GM18502 (cell line): Measurements from ENCODE around the gene NDUFS2.
"Not testable (repeated sequence)": the region's sequence is repeated elsewhere in the genome, so short reads cannot be mapped to it uniquely, and the experiment has no call there.

Source experiments
- ATAC-seq: cut with Tn5 transposase; IDR thresholded peaks from one replicate; pipeline ENCODE4 v1.9.1; 2021; ENCODE audit warnings: mild to moderate bottlenecking; ENCODE audit not compliant: unreplicated experiment, poor library complexity

NDUFS2 gene

DNA sequence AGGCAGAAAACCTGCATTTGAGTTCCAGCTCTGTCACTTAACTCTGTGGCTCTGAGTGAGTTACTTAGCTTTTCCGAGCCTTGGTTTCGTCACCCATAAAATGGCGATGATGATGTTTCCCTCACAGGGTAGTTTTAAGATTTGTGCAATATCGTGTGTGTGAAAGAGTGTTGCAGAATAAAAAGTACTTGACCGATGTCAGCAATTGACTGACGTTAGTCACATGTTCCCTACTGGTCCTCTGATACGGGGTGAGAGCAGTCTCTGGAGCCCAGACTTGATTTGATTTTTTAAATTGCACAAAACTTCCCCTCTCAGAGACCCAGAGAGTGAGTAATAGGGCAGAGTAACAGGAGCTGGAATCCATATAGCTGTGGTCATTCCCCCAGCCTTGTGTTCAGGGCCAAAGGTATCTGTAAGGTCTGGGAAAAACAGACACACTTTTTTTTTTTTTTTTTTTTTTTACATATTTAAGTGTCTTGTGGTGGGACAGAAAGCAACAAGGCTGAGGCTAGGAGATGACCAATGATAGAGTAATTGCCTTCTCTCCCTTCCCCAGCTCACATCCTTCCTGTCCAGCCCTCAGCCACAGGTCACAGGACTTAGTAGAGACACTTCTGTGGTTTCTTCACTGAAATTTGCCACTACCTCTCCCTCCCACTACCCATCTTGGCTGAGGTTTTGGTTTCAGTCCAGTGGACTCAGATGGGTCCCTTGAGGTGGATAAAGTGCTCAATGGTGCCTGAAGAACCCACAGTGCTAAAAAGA lies 15.0 kb downstream of the NDUFS2 start:
- peak; percentile 78 for ATAC-seq

DNA sequence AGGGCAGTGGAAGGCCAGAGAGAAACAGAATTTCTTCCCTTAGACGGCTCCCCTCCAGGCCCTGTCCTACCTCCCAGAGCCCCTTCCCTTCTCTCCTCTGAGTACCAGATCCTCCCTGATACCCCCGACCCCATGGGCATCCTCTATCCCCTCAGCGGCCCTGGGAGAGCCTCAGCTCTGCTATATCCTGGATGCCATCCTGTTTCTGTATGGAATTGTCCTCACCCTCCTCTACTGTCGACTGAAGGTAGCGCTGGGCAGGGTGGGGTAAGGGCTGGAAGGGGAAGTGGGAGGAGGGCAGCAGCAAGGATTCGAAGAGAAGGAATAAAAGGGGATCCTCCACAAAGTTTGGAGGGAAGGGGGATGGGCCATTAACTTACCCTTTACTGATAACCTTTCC lies 15.7 kb downstream of the NDUFS2 start:
- ATAC-seq, result no peak

DNA sequence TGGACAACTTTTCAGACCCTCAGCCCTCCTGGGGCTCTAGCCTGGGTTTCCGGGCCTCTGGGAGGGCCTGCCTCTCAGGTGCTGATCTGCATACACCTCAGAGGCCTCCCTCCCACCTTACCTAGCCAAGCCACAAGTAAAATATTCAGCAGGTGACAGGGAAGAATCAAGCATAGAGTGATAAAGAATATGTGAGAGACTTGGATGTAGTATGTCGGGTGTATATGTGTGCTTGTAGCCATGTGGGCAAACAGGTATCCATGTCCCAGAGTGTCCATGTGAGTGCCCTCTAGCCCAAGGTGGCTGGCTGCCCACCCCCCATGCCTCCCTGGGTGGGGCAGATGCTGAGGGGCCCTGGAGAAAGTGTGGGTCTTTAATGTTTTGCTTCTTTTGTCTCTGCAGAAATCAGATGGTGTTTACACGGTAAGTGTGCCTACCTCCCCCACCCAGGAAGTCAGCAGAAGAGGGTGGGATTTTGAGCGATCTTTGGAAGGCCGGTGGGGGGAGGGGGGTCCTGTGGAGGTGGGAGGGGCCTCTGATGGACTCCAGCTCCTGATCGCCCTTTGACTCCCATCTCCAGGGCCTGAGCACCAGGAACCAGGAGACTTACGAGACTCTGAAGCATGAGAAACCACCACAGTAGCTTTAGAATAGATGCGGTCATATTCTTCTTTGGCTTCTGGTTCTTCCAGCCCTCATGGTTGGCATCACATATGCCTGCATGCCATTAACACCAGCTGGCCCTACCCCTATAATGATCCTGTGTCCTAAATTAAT lies 16.3 kb downstream of the NDUFS2 start:
- ATAC-seq, result no peak

DNA sequence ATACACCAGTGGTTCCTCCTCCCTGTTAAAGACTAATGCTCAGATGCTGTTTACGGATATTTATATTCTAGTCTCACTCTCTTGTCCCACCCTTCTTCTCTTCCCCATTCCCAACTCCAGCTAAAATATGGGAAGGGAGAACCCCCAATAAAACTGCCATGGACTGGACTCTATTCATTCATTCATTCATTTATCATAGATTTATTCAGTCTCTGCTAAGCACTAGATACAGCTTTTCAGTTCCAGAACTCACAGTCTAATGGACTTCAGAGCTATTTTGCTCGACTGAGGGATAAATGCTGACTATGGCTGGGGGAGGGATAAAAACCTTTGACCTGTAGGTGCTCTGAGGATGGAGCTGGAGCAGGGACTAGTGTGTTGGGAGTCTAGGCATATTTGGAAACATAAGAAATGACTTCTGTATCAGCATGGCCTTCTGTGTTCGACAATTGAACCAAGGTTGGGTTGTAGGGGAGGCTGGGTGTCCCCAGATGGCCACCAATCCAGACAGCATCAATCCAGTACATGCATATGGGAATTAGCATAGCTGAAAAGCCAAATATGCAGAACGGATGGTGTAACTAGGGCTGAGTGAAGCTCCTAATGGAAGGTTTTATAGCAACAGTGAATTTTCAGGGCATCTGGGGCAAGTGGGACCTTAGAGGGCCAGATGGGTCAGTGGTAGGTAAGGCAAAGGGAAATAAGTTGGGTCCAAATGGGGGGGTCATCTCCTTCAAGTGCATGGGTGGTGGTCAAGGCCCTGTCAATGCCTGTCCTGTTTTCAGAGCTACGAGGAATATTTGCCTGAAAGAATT lies 17.1 kb downstream of the NDUFS2 start:
- ATAC-seq, result no peak

DNA sequence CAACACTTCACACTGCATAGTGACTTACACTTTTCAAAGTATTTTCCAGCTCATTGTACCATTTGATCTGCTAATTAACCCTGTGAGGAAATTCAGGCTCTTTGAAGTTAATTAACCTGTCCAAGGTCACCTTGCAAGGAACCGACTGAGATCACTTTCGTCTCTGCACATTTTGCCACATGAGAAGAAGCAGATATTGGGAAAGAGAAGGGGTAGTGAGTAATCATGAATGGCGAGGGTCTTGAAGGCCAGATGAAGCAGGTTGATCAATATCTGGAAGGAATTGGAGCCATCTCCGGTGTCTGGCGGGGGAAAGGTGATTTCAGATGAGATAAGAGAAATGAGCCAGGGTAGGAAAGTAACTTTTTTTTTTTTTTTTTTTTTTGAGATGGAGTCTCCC lies 17.8 kb downstream of the NDUFS2 start:
- no peak for ATAC-seq

DNA sequence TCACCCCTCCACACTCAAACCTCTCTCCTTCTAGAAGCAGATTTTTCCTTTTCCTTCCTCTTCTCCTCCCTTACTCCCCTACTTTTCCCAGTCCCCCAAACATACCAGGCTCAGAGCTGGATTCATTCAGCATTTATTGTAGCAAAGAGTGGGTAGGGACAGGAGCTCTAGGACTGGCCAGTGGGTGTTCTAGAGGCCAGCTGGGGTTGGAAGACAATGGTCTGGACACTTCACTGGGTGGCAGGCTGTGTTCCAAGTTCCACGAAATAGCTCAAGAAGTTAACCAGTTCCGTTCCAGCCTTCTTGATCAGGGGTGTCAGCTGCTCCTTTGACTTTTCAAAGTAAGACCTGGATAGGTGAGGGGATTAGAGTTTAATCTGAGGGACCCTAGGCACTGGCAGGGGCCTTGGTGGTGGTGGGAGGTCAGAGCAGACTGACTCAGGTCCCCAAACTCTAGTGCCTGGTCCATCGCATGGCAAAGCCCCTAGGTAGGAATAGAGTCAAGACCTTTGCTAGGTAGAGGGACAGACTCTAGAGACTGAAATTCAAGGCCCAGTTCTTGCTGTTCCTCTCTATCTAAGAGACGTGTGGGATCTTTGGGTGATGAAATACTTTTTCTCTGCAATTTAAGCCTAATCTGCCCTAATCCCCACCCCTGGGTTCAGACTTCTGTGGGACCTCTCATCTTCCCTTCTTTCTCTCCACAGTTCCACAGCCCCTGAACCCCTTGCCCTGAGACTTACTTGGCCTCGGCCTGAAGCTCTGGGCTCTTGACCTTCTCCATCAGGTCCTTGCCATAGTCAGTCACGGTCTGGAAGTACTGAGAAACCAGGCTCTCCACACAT lies 20.2 kb downstream of the NDUFS2 start:
- no peak for ATAC-seq

DNA sequence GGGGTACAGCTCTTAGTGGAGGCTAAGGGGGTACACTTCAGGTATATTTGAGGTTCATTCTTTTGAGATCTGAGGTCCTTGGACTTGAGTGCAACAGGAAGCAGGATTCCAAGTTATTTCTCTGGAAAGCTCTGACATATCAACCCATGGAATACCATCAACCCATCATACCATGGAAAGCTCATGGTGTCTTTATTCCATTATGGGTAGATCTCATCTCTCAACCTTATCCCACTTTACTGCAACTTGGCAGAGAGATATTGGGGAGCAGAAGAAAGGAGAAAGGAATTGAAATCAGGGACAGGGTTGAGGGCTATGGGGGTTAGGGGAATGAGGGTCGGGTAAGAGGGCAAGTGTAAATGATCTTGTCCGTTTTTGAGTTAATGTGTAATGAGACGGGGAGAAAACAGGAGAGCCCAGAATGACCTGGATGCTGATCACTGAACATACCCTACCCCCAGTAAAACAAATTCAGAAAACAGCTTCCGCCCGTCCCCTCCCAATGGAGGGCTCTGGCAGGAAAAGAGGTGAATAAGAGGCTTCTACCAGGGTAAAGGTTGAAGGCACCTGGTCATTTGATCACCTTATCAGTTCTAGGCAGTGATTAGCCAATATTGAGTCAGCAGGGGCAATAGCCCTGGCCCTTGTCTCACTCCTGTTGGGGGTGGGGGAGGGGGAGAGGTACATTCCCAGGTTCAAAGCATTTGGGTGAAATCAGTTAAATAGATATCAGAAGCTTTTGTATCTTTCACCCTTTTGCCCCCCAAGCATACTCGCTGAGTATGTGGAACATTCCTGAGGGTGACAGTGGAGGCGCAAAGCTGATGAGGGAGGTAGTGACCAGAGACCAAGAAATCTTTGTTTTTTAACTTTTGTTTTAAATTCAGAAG lies 21.9 kb downstream of the NDUFS2 start:
- ATAC-seq, result no peak

DNA sequence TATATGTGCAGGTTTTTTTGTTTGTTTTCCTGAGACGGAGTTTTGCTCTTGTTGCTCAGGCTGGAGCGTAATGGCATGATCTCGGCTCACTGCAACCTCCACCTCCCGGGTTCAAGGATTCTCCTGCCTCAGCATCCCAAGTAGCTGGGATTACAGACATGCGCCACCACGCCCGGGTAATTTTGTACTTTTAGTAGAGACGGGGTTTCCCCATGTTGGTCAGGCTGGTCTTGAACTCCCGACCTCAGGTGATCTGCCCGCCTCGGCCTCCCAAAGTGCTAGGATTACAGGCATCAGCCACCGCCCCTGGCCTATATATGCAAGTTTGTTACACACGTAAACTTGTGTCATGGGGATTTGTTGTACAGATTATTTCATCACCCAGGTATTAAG lies 22.5 kb downstream of the NDUFS2 start:
- not testable (repeated sequence) for ATAC-seq

DNA sequence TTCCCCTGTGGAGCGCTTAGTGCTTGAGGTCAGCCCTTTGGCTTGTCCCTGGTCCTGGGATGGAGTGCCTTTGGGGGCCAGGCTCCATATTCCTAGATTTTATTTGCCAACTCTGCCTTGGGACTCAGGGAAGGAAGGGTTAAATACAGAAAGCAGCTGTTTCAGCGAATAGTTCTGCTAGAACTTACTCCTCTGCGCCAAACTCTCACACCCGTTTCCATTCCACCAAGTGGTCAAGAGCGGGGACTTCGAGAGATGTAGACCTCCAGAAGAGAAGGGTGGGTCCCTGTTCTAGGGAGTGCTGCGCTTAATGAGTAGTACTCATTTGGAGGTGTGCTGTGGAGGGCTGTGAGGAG lies 23.0 kb downstream of the NDUFS2 start:
- no peak for ATAC-seq

DNA sequence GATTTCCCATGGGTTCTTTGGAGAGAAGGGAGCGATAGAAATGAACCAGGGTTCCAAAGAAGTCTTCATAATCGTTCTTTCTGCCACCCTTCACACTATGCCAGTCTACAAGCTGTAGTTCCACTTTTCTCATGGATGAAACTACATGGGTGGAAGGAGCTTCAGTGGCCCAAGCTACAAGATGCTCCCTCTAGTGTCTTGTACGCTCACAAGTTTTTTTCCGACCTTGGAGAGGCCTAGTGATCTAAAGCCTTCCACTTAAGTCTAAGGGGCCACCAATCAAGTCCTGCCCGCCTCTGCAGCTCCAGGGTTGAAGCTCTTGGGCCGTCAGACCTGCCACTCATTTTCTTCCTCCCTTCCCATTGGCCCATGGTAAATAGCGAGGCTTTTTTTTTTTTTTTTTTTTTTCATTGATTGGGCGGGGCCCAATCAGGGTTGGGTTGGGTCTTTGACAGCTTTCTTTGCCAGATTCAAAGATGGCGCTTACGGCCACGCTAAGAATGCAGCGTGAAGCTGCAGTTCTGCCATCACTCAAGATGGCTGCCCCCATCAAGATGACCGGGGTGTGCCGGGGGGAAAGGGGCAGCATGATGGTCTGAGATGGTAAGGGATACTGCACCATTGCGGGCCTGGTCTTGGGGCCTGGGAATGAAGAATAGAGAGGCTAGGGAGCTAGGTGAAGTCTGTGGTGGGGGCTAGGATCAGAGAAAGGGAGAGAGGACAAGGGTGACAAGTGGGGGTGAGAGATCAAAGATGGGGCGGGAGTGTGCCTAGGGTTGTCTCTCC lies 23.6 kb downstream of the NDUFS2 start, which contains the start of gene TOMM40L:
TOMM40L (plus strand) TSS at position 527 of the 786 bp plus-strand sequence. CDS start 430 bp downstream, outside the sequence.
- peak; percentile 95 for ATAC-seq

DNA sequence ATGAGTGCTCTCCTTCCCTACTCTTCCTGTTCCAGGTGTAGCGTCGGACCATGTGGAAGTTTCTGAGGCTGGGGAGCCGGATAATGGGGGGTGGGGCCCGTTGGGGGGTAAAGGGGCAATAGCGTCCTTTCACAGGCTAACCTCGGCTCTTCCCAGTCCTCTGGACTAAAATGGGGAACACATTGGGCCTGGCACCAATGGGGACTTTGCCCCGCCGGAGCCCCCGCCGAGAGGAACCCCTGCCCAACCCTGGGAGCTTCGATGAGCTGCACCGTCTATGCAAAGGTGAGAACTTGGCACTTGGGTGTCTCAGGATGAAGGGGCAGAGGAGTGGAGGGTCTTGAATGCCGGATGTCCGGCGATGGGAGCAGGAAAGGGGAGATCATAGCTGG lies 24.1 kb downstream of the NDUFS2 start:
- ATAC-seq, result no peak

DNA sequence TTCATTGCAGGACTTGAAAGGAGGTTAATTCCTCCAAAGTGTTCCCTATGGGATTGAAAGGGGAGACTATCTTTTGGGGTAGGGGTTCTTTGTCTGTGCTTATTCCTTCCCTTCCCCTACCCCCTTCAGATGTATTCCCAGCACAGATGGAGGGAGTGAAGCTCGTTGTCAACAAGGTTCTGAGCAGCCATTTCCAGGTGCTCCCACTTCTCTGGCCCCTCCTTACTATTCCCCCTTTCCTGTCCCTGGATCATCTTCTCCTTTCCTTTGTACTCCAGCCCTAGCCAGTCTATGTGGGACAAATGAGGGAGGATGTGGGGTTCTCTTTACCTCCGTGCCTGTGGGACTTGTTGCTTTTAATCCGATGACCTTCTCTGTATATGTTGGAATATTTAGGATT lies 24.6 kb downstream of the NDUFS2 start:
- no peak for ATAC-seq

DNA sequence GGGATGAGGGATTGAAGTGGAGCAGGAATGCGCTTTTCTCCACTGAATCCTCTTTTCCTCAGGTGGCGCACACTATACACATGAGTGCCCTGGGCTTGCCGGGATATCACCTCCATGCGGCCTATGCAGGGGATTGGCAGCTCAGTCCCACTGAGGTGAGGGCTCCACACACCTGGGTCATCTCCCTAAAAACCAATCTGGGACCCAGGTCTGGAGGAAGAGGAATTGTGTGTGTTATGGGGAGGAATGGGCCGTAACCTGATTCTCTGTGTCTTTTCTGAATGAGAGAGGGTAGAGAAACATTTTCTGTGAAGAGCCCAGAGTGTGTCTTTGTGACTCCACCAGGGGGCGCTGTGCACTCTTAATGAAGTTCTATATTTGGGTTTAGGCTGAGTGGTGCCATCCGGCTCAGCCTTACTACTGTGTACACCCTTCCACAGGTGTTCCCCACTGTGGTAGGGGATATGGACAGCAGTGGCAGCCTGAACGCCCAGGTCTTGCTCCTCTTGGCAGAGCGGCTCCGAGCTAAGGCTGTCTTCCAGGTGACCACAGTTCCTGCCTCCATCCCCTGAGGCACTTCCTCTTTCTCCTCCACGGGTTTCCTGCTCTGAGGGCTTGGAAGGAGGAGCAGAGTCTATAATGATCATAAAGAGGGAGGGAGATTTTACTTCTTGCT lies 25.2 kb downstream of the NDUFS2 start:
- ATAC-seq, result peak; percentile 35

DNA sequence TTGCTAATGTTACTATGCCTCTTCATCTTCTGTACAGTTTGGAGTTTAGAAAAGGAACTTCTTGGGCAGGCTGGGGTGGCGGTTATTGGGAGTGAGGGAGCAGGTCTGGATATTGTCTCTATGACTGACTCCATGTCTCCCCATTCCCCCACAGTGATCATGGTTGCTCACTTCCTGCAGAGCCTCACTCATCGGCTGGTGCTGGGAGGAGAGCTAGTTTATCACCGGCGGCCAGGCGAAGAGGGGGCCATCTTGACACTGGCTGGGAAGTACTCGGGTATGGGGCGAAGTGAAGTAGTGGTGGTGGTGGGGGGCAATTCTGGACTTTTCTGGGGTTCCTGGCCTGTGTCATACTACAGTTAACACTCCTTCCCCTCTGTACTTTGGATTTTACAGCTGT lies 25.9 kb downstream of the NDUFS2 start:
- no peak for ATAC-seq

DNA sequence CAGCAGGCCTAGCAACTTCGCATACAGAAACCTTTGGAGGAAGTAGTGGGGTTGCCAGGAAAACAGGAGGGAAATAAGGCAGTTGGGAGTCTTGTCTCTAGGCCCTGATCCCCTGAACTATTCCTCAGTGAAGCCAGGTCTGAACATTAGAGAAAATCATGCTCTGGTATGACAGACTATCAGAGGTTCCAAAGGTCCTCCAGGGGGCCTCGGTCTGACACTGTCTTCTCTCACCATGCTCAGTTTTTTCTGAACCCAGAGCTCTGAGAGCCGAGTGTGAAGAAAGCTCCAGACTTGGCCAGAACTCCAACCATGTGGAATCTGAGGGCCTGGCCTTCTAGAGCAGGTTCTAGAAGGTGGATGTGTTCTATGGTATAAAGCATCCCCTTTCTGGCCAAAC lies 27.7 kb downstream of the NDUFS2 start:
- no peak for ATAC-seq

DNA sequence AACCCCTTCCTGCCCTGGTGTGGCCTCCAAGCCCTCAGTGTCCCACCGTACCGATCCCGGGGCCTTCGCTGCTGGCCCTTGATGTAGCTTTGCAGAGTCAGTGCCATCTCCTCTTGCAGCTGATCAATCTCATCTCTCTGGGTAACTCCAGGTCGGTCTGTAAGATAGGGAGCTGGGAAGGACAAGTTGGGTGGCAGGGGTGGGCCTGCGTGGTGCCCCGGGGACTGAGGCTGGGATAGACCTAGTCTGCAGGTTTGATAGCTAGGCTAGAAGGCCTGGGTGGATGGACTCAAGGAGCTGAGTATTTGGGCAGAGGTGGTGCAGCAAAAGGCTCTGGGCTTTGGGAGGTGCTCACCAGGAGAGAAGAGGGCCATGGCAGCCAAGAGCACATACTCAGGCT lies 28.6 kb downstream of the NDUFS2 start:
- no peak for ATAC-seq

DNA sequence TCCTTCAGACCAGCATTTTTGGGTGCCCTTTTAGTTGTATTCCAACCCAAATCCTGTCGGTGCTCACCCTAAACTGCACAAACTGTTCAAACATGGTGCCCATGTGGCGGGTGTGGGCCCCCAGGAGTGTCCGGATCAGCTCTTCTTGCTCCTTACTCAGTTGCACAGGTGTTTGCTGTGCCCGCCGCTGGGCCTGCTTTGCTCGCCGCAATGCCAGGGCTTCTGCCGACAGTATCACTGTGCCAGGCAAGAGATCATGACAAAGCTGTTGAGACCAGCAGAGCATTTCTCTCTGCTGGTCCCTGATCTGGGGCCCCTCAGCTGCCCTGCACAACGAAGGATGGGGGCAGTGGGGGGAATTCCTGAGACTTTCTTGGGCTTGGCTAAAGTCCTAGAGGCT lies 30.9 kb downstream of the NDUFS2 start:
- no peak for ATAC-seq
